Umbilical cord (tissue), 2 donors: ENCODE results near the gene TM4SF4. TPM values are rescaled to one million over a fixed set of nuclear protein-coding genes. Genes with fewer than 3 reads are reported as not detected.

Experiments
- DNase-seq: peaks from one replicate; pipeline ENCODE4 v3.0.0-alpha.2; 2015; ENCODE audit warnings: low spot score
- total RNA-seq: library from RNA; depleted of rRNA; stranded (reverse); fragments of >200 nt; gene quantifications from one replicate; pipeline ENCODE4 v1.2.3, GENCODE V29; 2014; ENCODE audit warnings: low replicate concordance; ENCODE audit not compliant: insufficient read depth

Gene TM4SF4
- total RNA-seq, 1 donor from 2014 or later, result 2.6 TPM

DNA sequence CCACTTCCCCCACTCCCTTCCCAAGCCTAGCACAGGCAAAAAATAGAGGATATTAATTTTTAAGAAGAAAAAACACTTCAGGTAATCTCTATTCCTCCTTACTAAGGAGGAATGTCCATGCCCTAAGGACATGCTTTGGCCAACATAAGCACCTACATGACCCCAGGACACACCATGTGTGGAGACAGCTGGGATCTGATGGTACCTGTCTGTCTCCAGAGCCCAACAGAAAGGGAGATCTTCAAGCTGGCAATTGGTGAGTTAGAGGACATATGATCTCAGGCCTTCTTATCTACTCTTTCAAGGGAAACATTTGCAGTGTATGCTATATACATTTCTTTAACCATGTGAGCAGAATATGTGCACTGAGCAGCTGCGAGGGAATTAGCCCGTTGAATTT is 7.0 kb downstream of the TM4SF4 start:
- no peak for DNase-seq

GRCh38 chr3:149486726-149487125 is 12.2 kb downstream of the TM4SF4 start:
- no peak for DNase-seq

- no peak for DNase-seq
These were observed 13.2 kb downstream of the TM4SF4 start for GRCh38 chr3:149487598-149488197.

- DNase-seq, result no peak
These were observed 14.7 kb downstream of the TM4SF4 start for GRCh38 chr3:149489060-149489690.

DNA sequence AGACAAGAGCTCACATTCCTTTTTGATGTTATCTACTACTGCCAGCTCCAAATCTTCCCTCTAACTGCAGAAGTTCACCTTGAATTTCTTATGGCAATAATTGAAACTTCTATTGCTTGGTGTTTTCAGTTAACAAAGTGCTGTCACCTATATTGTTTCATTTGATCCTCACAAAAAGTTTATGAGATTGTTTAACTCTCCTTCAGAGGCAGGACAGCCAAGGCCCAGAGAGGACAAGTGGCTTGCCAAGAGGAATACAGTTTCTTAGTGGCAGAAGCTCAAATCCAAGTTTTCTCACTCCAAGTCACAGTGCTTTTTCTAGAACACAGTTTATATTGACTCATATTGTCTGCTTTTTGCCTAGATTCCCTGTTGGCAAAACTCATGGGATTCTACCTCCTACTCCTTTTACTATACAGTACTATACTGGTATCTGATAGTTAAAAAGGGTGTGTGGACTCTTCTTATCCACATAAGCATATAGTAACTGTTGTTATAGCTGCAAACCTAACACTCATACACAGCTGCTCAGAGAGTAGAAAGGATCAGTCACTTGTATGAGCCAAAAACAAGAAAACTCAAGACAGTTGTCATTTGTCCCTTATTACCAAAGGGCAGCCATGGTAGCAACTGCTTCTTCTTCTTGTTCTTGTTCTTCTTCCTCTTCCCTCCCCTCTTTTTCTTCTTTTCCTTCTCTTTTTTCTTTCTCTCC is 15.9 kb downstream of the TM4SF4 start:
- DNase-seq, result no peak

GRCh38 chr3:149493315-149494021 is 19.0 kb downstream of the TM4SF4 start:
- DNase-seq, result no peak

DNA sequence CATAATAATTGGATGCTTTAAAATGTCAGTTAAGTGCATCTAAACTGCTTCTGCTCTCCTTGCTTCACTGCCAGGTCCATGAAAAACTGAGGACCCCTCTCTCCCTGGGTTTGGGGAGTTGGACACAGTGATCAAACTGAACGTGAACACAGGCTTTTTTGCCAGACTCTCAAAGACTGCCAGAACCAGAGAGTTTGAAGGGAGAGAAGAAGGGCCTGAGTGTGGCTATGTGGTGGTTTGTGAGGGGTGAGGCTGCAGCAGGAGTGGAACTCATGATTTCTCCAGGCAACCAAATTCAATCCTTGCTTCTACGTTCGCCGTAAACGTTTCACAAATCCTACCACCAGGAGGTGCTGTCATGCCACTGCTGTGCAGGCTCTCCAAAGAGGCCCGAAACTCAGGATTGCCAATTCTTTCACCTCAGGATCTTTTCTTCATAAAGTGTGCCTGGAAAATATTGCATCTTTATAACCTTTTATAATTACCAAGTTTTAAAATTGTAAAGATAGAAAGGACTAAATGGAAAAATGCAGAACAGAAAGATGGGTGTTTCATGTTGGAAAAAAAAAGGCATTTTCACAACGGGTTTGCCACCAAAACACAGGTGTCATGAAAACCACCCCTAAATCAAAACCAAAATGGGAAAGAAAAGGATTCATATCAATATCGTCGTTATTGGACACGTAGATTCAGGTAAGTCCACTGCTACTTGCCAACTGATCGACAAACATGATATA is 19.7 kb downstream of the TM4SF4 start:
- DNase-seq, result peak; percentile 66

- DNase-seq, result no peak
These were observed 20.5 kb downstream of the TM4SF4 start for GRCh38 chr3:149494759-149495580.

GRCh38 chr3:149495581-149496125 is 21.2 kb downstream of the TM4SF4 start:
- no peak for DNase-seq

GRCh38 chr3:149496891-149497290 is 22.4 kb downstream of the TM4SF4 start:
- DNase-seq, result no peak

GRCh38 chr3:149497966-149498670 is 23.6 kb downstream of the TM4SF4 start:
- DNase-seq, result no peak

GRCh38 chr3:149501524-149501923 is 27.0 kb downstream of the TM4SF4 start:
- no peak for DNase-seq

GRCh38 chr3:149502438-149502837 is 27.9 kb downstream of the TM4SF4 start:
- no peak for DNase-seq

GRCh38 chr3:149506540-149506939 is 32.0 kb downstream of the TM4SF4 start:
- DNase-seq, result peak; percentile 33

- DNase-seq, result no peak
These were observed 32.5 kb downstream of the TM4SF4 start for GRCh38 chr3:149506965-149507364.

DNA sequence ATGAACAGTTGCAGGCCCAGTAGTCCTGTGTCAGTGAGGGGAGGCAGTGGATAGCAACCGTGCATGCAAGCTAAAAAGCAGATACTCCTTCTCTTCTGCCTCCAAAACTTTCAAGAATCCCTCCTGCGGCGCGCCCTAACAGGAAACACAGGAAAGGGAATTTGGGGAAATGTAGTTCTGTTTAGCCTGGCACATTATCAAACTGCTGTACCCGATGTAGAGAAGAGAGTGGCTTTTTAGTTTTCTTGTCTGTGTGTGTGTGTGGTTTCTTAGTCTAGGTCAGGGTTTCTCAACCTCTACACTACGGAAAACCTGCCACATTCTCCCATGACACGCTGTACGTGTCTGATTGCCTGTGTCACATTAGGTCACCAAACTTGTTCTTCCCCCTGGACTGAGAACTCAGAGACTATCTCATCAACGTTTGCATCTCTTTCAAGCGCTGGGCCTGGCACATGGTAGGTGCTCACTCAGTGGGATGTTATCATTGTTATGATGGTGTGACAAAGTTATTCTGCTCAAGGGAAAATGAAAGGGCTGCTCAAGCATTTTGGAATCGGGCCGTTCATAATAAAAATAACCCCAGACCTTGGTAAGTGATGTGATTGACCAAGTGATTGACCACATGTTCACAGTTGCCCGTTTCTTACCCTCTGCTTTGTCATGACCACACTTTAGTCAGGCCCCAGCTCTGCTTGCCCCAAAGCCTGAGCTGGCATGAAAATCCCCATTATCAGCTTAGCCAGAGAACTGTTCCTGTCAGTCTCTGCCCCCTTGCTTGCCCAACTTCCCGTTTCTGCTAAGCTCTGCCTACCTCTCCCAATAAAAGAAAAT is 33.2 kb downstream of the TM4SF4 start:
- DNase-seq, result peak; percentile 22

- no peak for DNase-seq
These were observed 35.0 kb downstream of the TM4SF4 start for GRCh38 chr3:149509526-149509925.

DNA sequence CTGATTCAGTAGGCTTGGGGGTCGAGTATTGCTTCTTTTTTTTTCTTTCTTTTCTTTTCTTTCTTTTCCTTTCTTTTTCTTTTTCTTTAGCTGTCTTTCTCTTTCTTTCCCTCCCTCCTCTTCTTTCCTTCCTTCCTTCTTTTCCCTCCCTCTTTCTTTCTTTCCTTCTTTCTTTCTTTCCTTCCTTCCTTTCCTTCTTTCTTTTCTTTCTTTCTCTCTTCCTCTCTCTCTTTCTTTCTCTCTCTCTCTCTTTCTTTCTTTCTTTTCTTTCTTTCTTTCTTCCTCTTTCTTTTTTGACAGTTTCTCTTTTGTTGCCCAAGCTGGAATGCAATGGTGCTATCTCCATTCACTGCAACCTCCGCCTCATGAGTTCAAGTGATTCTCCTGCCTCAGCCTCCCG is 36.0 kb downstream of the TM4SF4 start:
- no peak for DNase-seq
